GM19328 (cell line): ENCODE results near the gene SLC31A1.
"Not testable (repeated sequence)": the region's sequence is repeated elsewhere in the genome, so short reads cannot be mapped to it uniquely, and the experiment has no call there.

Experiments
- ATAC-seq: cut with Tn5 transposase; IDR thresholded peaks from one replicate; pipeline ENCODE4 v1.9.1; 2021; ENCODE audit warnings: mild to moderate bottlenecking, moderate library complexity; ENCODE audit not compliant: unreplicated experiment

The SLC31A1 gene

DNA sequence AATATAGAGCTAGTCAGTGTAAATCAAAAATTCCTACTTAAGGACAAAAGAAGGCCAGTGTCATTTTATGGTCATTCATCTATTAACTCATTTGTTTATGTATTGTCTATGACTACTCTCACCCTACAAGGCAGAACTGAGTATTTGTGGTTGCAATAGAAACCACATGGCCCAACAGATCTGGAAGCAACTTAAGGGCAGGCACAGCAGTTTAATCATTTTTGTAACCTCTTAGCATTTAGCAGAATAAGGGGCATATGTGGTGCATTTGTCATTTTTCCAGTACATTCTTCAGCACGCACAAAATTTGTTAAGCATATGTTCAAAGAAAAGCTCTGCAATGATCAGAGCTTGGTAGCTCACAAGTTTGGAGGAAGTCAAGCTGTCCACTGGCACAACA is 1.4 kb upstream of the SLC31A1 start:
- peak; percentile 44 for ATAC-seq

DNA sequence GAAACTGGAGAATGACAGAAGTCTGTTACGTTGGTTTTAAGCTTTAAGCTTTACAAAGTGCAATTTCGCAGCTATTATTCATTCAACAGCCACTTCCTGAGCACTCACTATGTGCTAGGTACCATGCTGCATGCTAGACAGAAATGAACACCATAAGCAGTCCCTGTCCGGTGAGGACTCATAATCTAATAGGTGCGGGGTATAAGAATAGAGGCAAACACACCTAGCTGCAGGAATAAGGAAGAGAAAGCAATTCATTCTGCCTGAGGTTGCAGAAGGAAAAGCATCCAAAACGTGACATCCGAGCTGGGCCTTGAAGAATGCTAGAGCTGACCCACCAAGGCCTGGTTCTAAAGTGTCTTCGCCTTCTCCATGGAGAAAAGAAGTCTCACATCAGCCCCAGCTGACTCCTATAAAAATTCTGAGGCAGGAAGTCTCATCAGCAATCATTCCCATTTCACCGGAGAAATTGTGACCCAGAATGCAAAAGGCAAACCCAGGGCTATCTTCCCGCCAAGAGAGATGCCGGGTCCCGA is 809 bp upstream of the SLC31A1 start:
- no peak for ATAC-seq

DNA sequence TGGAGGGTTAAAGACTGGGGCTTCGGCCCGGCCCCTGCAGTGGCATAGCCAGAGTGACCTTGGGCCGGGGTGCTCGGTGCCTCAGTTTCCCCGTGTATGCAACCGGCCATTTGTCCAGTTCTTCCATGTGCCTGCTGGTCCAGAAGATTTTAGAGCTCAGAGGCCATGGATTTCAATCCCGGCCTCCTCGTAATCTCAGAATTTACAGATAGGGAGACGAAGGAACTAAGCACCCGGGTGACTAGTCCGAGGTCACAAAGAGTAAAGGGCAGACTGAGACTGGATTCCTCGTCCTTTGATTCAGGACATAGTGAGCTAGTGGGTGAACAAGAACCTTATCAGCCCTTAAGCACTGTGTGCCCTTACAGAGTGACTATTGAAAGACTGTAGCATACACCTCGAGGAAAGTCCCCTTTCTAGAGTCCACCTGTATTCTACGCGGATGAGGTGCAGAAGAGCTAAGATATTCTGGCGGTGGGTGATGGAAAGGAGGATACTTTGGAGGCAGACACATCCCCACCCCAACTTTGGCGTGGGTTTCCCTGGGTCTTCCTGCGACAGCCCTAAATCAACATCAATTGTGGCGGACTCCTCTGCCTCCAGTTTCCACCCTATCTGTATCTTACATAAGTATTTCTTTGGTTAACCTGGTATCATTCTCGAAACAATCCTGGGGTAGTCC is 597 bp downstream of the SLC31A1 start:
- no peak for ATAC-seq

DNA sequence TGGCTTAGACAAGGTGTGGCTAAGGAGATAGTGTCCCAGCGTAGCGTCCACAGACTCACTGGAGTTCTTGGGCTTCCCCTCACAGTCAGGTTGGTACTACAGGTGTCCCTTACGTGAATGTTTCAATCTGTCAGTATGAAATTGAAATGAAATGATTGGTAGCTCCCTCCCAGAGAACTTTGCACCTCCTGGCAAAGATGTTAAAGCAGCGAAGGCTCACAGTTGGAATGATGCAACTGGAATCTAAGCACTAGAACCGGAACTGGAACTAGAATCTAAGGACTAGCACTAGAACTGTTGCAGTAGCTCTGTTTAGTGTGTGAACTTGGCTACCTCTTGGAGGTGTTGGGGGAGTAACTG is 1.1 kb downstream of the SLC31A1 start:
- ATAC-seq: no peak

DNA sequence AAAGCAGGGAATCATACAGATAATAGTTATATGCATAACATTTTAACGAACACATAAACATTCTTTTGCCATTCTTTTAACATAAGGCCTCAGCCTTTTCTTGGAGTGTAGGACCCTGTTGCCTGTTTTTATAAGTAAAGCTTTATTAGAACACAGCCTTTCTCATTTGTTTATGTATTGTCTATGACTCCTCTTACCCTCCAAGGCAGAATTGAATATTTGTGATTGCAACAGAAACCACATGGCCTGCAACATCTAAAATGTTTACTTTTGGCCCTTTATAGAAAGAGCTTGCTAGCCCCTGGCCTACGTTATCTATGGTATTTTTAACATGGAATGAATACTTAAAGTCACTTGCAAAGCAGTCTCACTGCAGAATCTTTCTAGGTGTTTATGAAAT is 2.6 kb downstream of the SLC31A1 start:
- ATAC-seq: no peak

DNA sequence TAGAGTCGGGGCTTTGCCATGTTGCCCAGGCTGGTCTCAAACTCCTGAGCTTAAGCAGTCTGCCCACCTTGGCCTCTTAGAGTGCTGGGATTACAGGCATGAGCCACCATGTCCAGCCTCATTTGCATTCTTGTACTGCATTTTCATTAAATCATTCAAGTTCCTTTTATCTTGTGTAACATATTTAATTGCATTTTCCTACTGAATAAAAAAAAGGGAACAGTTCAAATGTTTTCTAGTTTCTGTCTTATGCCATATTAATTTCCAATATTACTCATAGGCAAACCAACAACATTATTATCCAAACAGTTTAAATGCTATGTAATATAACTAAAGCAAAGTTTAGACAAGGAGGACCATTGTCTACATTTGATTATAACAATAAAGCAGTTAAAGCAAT is 6.1 kb downstream of the SLC31A1 start:
- ATAC-seq: no peak

DNA sequence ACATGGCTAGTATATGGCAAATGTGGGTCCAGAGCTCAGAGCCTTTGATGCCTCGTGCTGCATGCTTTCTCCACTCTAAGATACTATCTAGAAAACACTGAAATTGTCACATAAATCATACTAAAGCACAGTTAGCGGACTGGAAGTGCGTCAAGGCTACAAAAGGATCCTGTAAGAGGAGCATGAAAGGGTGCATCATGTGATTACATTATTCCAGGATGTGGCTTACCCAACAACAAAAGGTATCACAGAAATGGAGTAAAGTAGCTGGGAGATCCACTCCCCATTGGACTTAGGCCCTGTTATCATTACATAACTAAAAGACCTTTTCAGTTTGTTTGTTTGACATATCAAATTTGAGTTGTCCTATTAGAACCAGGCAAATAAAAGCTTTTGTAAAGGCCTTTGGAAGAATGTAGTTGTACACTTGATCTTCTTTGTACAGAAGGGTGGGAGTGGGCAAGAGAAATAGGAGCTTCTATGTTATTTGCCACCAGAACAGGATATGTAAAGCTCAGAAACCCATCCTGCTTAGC is 6.9 kb downstream of the SLC31A1 start:
- no peak for ATAC-seq

DNA sequence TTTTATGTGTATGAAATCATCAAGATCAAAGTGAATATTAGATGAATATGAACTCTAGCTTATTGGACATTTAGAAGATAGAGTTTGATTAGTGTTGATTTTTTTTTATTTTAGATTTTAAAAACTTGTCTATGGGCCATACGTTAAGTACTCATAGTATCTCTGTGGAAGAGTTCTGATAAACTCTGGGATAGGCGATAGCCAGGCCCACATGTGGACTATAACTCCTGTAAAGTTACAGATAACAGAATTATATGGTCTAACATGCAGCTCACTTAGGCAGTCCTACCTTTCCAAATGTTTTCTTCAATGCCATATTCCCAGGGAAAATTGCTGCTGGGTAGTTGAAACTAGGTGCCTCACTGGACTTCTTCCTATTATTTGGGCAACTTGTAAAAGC is 10.4 kb downstream of the SLC31A1 start:
- no peak for ATAC-seq

DNA sequence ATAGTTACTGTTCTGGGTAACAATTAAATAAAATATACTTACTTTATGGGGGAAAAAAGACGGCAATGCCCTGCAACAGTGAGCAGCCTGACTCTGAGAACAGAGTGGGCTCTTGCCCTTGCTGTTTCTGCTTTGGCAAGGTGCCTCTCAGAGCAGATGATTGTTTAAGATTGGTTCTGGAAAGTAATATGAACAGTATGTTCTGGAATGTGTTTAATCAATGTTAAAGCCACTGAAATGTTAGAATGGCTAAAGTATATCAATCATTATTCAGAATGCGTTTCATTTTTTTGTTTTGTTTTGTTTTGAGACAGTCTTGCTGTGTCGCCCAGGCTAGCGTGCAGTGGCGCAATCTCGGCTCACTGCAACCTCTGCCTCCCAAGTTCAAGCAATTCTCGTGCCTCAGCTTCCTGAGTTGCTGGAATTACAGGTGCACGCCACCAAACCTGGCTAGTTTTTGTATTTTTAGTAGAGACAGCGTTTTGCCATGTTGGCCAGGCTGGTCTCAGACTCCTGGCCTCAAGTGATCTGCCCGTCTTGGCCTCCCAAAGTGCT is 14.4 kb downstream of the SLC31A1 start:
- ATAC-seq: not testable (repeated sequence)

DNA sequence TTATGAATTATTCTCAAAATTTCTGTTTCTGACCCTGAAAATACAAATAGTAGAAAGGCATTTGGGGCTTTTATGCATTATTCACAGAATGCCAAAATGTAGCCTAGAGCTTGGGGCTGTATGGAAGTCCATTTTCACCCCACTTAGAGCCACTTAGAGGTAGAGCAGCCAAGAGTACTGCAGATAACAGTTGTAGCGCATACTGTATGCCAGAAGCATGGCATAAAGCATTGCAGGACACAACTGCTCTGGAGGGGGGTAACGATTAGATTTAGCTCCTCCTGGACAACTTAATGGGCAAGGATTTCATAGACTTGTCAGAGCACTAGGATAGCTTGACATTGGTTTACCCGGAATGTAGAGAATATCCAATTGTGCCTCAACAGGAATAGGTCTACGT is 15.7 kb downstream of the SLC31A1 start:
- ATAC-seq: no peak

DNA sequence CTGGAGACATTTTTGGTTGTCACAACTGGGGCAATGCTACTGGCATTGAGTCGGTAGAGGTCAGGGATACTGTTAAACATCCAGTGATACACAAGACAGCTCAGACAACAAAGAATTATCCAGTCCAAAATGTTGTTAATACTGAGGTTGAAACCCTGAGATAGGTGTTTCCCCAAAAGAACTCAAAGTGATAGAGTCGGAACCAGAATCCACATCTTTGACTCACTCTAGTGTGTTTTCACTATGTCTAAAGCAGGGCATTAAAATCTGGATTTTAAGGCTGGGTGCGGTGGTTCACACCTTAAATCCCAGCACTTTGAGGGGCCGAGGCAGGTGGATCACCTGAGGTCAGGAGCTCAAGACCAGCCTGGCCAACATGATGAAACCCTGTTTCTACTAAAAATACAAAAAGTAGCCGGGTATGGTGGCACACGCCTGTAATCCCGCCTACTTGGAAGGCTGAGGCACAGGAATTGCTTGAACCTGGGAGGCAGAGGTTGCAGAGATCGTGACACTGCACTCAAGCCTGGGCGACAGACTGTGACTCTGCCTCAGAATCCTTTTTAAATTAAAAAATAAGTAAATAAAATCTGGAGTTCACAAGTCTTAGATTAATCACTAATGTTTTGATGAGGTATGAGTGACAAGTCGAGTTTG is 17.0 kb downstream of the SLC31A1 start:
- ATAC-seq: no peak

DNA sequence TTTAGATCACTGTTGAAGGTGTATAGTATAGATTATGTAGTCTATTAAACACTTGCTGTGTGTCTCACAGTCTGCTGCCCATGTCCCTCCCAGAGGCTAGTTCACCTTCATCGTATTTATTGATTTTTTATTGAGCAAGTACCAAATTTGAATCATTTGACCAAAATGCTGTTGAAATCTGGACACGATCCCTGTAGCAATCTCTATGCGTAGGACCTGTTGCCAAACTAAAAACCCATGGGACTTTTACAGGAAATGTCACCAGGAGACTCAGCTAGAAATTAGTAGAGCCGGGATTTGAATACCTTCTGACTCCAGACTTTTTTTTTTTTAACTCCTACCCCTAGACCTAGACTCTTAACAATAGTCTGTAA is 17.5 kb downstream of the SLC31A1 start:
- no peak for ATAC-seq

DNA sequence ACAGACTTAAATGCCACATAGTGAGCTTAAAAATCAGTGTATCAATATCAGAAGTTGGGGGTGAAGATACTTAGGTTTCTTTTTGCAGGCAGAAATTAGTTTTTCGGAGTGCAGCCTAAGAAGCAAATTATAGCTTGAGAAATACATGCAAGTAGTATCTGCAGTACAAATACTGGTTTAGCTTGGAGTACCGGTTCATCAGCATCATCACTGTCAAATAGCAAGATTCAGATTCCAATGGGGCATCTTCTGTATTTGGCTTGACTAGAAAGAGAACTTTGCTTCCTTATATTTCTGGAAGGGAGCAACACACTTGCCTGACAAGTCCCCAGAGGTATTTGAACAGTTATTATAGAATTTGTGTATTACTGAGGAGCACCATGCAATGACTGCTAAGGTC is 19.8 kb downstream of the SLC31A1 start:
- ATAC-seq: no peak

DNA sequence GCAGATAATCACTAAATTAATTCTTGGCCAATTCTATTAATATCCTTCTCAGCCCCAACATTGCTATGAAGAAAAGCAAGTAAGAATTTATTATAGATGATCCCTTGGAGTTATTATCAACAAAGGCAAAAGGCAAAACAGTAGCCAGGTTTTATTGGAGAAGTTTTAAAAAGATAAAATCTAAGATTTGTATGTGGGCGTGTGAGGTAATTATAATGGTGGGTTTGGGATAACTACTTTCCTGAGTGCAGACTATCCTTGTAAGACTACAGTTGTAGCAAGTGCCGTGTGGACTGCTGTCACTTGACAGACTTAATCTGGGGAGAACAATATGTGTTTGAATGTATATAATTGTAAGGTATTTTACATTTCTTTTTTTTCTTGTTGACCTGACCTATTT is 23.2 kb downstream of the SLC31A1 start:
- no peak for ATAC-seq

DNA sequence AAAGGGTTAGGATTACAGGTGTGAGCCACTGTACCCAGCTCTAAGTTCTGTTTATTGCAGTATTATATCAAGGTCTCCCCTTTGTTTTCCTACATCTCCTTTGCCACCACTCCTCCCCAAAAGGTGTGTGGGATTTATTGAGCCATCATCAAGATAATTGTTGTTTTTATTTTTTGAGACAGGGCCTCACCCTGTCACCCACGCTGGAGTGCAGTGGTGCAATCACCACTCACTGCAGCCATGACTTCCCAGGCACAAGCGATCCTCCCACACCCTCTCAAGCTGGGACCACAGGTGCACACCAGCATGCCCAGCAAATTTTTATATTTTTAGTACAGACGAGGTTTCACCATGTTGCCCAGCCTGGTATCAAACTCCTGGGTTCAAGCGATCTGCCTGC is 24.6 kb downstream of the SLC31A1 start:
- no peak for ATAC-seq

DNA sequence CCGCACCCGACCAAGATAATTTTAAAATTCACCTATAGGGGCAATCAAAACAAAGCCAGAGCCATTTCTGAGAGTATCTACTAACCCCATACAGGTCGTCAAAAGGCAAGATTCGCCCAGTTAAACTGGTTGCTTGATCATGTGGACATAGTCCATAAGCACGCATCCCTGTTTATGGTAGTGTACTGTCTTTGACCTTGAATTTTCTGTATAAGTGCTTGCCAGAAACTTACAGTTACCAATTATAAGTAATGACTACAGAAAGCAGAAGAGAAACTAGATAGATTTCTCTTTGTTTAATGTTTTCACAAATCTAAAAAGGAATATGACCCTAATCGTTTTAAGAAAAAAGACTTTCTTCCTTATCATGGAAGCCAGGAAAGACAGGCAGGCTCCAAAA is 25.6 kb downstream of the SLC31A1 start:
- ATAC-seq: no peak

DNA sequence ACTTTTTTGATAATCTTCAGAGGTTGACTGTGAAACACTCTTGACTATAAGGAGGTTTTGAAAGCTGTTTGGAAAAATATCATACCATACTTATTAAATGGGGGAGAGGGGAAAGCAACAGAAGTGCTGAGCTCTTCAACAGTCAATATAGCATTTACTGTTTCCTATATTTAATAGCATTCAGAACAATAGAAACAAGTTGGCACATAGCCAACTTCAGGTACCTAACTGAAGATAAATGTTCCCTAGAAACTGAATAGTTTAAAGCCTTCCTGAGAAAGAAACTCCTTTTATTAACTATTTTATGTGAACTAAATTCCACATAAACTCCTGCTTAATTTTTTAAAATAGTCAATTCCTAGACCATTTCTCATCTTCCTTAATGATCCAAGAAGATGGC is 26.3 kb downstream of the SLC31A1 start:
- ATAC-seq: no peak

DNA sequence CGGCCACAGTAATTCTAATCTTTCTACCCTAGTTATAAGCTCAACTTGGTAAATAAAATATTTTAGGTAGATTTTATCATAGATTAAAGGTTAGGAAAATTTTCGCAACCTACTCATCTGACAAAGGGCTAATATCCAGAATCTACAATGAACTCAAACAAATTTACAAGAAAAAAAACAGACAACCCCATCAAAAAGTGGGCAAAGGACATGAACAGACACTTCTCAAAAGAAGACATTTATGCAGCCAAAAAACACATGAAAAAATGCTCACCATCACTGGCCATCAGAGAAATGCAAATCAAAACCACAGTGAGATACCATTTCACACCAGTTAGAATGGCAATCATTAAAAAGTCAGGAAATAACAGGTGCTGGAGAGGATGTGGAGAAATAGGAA is 28.3 kb downstream of the SLC31A1 start:
- not testable (repeated sequence) for ATAC-seq

DNA sequence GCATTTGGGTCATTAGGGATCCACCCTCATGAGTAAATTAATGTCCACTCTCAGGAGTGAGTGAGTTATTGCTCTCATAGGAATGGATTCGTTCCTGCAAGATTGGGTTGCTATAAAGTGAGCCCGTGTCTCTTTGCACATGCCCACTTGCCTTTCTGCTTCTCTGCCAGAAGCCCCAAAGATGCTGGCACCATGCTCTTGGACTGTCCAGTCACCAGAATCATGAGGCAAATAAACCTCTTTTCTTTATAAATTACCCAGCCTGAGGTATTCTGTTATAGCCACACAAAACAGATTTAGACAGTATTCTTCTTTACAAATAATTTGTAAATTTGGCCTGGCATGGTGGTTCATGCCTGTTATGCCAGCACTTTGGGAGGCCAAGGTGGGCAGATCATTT is 29.5 kb downstream of the SLC31A1 start:
- no peak for ATAC-seq

DNA sequence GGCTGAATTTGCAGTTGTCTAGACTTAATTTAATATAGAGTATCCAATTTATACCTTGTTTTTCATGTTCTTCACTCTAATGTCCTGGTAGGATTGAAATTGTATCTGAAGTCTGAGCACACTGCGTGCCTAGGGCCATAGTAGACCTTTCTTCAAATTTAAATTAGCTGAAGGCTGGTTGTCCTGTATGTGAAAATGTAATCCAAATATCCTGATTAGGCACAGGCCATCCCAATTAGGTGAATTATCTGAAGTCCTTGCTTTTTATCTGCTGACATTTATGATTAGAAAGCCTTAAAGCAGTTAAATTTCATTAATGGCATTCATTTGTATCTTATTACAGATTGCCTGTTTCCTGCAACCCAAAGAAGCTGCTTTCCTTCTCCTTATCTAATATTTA is 33.6 kb downstream of the SLC31A1 start:
- no peak for ATAC-seq

DNA sequence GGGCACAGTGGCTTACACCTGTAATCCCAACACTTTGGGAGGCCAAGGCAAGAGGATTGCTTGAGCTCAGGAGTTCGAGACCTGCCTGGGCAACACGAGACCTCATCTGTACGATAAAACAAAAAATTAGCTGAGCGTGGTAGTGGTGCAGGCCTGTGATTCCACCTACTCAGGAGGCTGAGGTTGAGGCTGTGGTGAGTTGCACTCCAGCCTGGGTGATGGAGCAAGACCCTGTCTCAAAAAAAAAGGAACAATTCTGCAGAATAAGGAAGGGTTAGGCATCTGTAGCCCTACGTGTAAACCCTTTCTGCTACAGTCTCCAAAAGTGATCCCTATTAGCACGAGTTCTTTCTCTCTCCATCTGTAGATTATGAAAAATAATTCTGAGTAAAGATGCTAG is 34.1 kb downstream of the SLC31A1 start:
- ATAC-seq: no peak

DNA sequence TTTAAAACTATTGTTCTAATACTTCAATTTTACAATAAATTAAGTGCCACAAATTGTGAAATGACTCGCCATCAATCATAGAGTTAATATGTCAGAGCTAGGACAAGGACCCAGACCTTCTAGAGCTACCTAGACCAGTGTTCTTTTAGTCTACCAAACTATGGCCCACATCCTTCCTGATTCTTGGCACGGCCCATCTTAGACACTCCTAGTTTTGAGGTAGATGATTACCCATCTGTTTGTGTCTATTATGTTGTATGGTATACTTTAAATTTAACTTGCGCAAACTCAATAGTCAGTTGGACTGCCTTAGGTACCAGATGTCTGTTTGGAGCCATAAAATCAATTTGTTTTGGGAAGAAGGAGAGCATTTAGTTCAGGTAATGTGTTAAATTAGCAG is 36.5 kb downstream of the SLC31A1 start:
- ATAC-seq: no peak
